ENCODE results near the gene SORT1.

DNA sequence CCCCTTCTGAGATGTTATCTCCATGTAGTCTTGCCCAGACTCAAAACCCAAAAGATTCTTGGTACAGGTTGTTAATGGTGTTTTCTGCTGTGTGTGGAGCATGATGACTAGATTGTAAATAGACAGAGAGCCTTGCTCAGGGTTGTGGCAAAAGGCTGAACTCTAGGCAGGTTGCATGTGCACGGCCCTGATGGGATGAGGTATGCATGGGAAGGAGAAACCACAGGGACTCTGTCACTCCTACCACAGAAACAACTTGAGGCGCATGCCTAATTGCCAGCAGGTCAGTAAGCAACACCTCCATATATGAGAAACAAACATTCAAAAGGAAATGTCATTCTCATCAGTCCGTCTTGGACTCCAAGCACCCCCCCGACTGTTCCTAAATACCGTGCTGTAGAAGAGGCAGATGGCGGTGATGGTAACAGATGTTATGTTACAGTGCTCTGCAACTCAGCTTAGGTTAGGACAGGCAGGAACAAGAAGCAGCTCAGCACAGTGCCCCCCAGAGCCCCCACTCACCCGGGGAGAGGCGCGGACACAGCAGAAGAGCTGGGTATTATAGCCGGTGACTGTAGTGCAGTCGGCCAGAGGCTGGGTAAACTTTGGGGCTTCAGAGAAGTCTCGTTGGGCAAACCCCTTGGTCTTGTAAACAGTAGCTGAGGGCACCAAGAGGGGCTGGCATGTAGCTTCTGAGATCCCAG is 101.9 kb downstream of the SORT1 start:
- TF ChIP-seq POLR2A (IDR thresholded peaks at IDR 0.05) = no peak
- TF ChIP-seq, protein P1, sequence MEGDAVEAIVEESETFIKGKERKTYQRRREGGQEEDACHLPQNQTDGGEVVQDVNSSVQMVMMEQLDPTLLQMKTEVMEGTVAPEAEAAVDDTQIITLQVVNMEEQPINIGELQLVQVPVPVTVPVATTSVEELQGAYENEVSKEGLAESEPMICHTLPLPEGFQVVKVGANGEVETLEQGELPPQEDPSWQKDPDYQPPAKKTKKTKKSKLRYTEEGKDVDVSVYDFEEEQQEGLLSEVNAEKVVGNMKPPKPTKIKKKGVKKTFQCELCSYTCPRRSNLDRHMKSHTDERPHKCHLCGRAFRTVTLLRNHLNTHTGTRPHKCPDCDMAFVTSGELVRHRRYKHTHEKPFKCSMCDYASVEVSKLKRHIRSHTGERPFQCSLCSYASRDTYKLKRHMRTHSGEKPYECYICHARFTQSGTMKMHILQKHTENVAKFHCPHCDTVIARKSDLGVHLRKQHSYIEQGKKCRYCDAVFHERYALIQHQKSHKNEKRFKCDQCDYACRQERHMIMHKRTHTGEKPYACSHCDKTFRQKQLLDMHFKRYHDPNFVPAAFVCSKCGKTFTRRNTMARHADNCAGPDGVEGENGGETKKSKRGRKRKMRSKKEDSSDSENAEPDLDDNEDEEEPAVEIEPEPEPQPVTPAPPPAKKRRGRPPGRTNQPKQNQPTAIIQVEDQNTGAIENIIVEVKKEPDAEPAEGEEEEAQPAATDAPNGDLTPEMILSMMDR (IDR thresholded peaks at IDR 0.05) = no peak
